Retina (tissue), 1 donor: Measurements from ENCODE around the gene CFD.
"Not testable (repeated sequence)": the region's sequence is repeated elsewhere in the genome, so short reads cannot be mapped to it uniquely, and the experiment has no call there.

Source experiments
- DNase-seq: peaks from one replicate; pipeline ENCODE4 v3.0.0-alpha.2; 2016

Gene CFD

GRCh38 chr19:858868-859843 is at the start of gene CFD:
CFD (plus strand) TSS chr19:859664; CDS start chr19:859690, 26 bp downstream.
- no peak for DNase-seq

- no peak for DNase-seq
Measured at GRCh38 chr19:810077-810855, 49.2 kb upstream of the CFD start.

- no peak for DNase-seq
Measured at GRCh38 chr19:810883-811489, 48.5 kb upstream of the CFD start.

- no peak for DNase-seq
Measured at GRCh38 chr19:811506-812048, 47.9 kb upstream of the CFD start.

- DNase-seq = no peak
Measured at GRCh38 chr19:812049-812746, 47.3 kb upstream of the CFD start.

GRCh38 chr19:812747-813218 is 46.7 kb upstream of the CFD start:
- no peak for DNase-seq

- no peak for DNase-seq
Measured at GRCh38 chr19:813219-814151, 46.0 kb upstream of the CFD start.

- DNase-seq = no peak
Measured at GRCh38 chr19:814152-815078, 45.0 kb upstream of the CFD start.

- no peak for DNase-seq
Measured at GRCh38 chr19:815079-815774, 44.2 kb upstream of the CFD start.

- no peak for DNase-seq
Measured at GRCh38 chr19:815775-816499, 43.5 kb upstream of the CFD start.

- DNase-seq = no peak
Measured at GRCh38 chr19:816500-816857, 43.0 kb upstream of the CFD start.

GRCh38 chr19:820212-820611 is 39.3 kb upstream of the CFD start:
- not testable (repeated sequence) for DNase-seq

- DNase-seq = no peak
Measured at GRCh38 chr19:821231-821824, 38.1 kb upstream of the CFD start.

GRCh38 chr19:821825-822503 is 37.5 kb upstream of the CFD start, which contains the start of gene PLPPR3:
PLPPR3 (minus strand) TSS chr19:821955; CDS start chr19:821559, 396 bp downstream.
- peak; percentile 65 for DNase-seq

GRCh38 chr19:823565-824121 is 35.8 kb upstream of the CFD start:
- peak; percentile 65 for DNase-seq

GRCh38 chr19:824885-825284 is 34.6 kb upstream of the CFD start:
- no peak for DNase-seq
